GM12878 (cell line): ENCODE results near the gene CCN2. TPM values are rescaled to one million over a fixed set of nuclear protein-coding genes. Genes with fewer than 3 reads are reported as not detected.
"Not testable (repeated sequence)": the region's sequence is repeated elsewhere in the genome, so short reads cannot be mapped to it uniquely, and the experiment has no call there.

Experiments used
- ATAC-seq: fragments of 200-7000 bp; cut with Tn5 transposase; 3 replicates; pipeline ENCODE4 v1.9.1; 2020; ENCODE audit warnings: mild to moderate bottlenecking, moderate library complexity
- BruUV-seq: library from RNA; stranded (reverse); fragments of 400-500 nt; replicated peaks from 2 replicates; lab custom pipeline; 2021; lab: Mats Ljungman, UMichigan
- CTCF ChIA-PET: fragments of 300-600 bp; sonication (Branson Sonifier 250); formaldehyde crosslinking; extraction: SDS; loops from one replicate; lab custom pipeline; 2021; ENCODE audit warnings: inconsistent platforms; lab: Yijun Ruan, JAX
- POLR2A ChIA-PET: fragments of 350-600 bp; formaldehyde crosslinking; extraction: SDS; loops from one replicate; lab custom pipeline; 2021; ENCODE audit warnings: inconsistent platforms; lab: Charles Lee
- RAD21 ChIA-PET: fragments of 300-600 bp; sonication (Branson Sonifier 250); formaldehyde crosslinking; loops from one replicate; lab custom pipeline; 2023; ENCODE audit warnings: antibody characterized with exemption; ENCODE audit not compliant: unreplicated experiment; lab: Charles Lee
- SMC1A ChIA-PET: fragments of 300-600 bp; sonication (Branson Sonifier 250); formaldehyde crosslinking; loops from one replicate; lab custom pipeline; 2023; ENCODE audit not compliant: unreplicated experiment, uncharacterized antibody; lab: Charles Lee
- DNase-seq: peaks from one replicate; pipeline ENCODE4 v3.0.0-alpha.2; 2011; ENCODE audit warnings: low read depth, low spot score
- FAIRE-seq: peaks from 3 replicates; lab custom pipeline; 2011; peaks lifted over from hg19 to GRCh38; lab: Jason Lieb, UNC
- H2AFZ ChIP-seq: 2 replicates; pipeline ENCODE4 v1.6.0; 2011; ENCODE audit warnings: low read depth, low read length, control low read depth; ENCODE audit not compliant: control insufficient read depth
- H3K27ac ChIP-seq: 2 replicates; pipeline ENCODE4 v1.5.1; 2011; ENCODE audit warnings: control low read depth; ENCODE audit not compliant: control insufficient read depth, insufficient read depth
- H3K27me3 ChIP-seq, 2 experiments: replicated peaks in 1 of 2; 2 replicates each; pipeline versions ENCODE4 v1.6.0 to v1.6.1; 2011; ENCODE audit warnings: low read length in 1 of 2; ENCODE audit not compliant: control insufficient read depth in 2 of 2, insufficient read depth in 2 of 2
- H3K36me3 ChIP-seq, 2 experiments: 2 replicates each; pipeline ENCODE4 v1.5.1; 2011; ENCODE audit warnings: low read length in 1 of 2; ENCODE audit not compliant: control insufficient read depth in 2 of 2, insufficient read depth in 2 of 2
- H3K4me1 ChIP-seq: 2 replicates; pipeline ENCODE4 v1.6.1; 2011; ENCODE audit warnings: mild to moderate bottlenecking, low read length, moderate library complexity, mixed read lengths; ENCODE audit not compliant: control insufficient read depth, insufficient read depth
- H3K4me2 ChIP-seq: 2 replicates; pipeline ENCODE4 v1.6.0; 2011; ENCODE audit warnings: control low read depth; ENCODE audit not compliant: control insufficient read depth, insufficient read depth
- H3K4me3 ChIP-seq: fragments of 200-600 bp; sonication (generic); 2 replicates; pipeline ENCODE4 v1.5.1; 2016
- H3K79me2 ChIP-seq: 2 replicates; pipeline ENCODE4 v1.6.0; 2011; ENCODE audit warnings: low read length; ENCODE audit not compliant: control insufficient read depth, insufficient read depth
- H3K9ac ChIP-seq: 2 replicates; pipeline ENCODE4 v1.8.0; 2011; ENCODE audit warnings: low read length, control low read depth, mixed read lengths; ENCODE audit not compliant: control insufficient read depth, insufficient read depth
- H3K9me3 ChIP-seq: replicated peaks from 3 replicates; pipeline ENCODE4 v1.5.1; 2011; ENCODE audit warnings: mild to moderate bottlenecking, low read length; ENCODE audit not compliant: control insufficient read depth, insufficient read depth
- H4K20me1 ChIP-seq: 2 replicates; pipeline ENCODE4 v1.6.0; 2011; ENCODE audit not compliant: control insufficient read depth, insufficient read depth
- ZNF622 ChIP-seq: fragments of 450-650 bp; IDR thresholded peaks from 2 replicates; pipeline ENCODE4 v1.6.1; 2017; ENCODE audit warnings: mild to moderate bottlenecking, inconsistent platforms
- WGBS: methylation state at CpG from one replicate; pipeline ENCODE4 v1.1.6; 2016; ENCODE audit warnings: low lambda C conversion rate; ENCODE audit not compliant: insufficient replicate concordance, insufficient coverage; ENCODE audit errors: missing lambda C conversion rate; 5-methylcytosine and 5-hydroxymethylcytosine counted together
- in situ Hi-C: fragments of 300-500 bp; cut with MboI; formaldehyde crosslinking; loops from 9 replicates; pipeline ENCODE4 v1.14.3; 2018; ENCODE audit warnings: mixed read lengths
- intact Hi-C: fragments of 100-400 bp; cut with micrococcal nuclease; formaldehyde crosslinking; loops from one replicate; pipeline ENCODE4 v1.14.2; 2022; ENCODE audit not compliant: unreplicated experiment
- polyA plus RNA-seq, 11 experiments: library from polyadenylated mRNA; depleted of rRNA in 4 of 11; unstranded in 6 of 11; stranded (reverse) in 5 of 11; fragments of >200 nt; fragmentation: Nextera tagmentation in 4 of 11; fragmentation: Illumina TruSeq in 1 of 11; extraction: Ambion mirVana in 4 of 11; extraction: Trizol in 1 of 11; gene quantifications; 1 replicate in 1 of 11; 2 replicates in 10 of 11; pipeline versions ENCODE4 v1.2.1 to v1.2.3, GENCODE V29; 2011 to 2016; ENCODE audit warnings: inconsistent platforms in 2 of 11, missing spikeins in 2 of 11, low read depth in 1 of 11
- total RNA-seq, 4 experiments: library from RNA; depleted of rRNA in 3 of 4; stranded (reverse); fragments of >200 nt in 3 of 4; fragmentation: Illumina TruSeq in 1 of 4; extraction: Trizol in 1 of 4; gene quantifications; 2 replicates each; pipeline versions ENCODE4 v1.2.1 to v1.2.3, GENCODE V29; 2013 to 2021

The CCN2 gene
- total and polyA plus RNA-seq, 10 of the 15 experiments (the other 5 are each of a cell fraction or from before 2014, with no cell fraction given) = 0.26 to 0.62 (median 0.44) TPM; not detected in 7

GRCh38 chr6:131916847-131917246 lies 34.3 kb downstream of the CCN2 start (continued):
- TF ChIP-seq ZNF622 = no peak

GRCh38 chr6:131916091-131916796 lies 34.9 kb downstream of the CCN2 start:
- DNase-seq, H3K9ac ChIP-seq, H3K36me3 ChIP-seq, FAIRE-seq, H3K4me3 ChIP-seq, BruUV-seq, H3K4me1 ChIP-seq, POLR2A ChIA-PET, H4K20me1 ChIP-seq, H3K9me3 ChIP-seq, ATAC-seq, H3K79me2 ChIP-seq, H2AFZ ChIP-seq, H3K27ac ChIP-seq, H3K27me3 ChIP-seq, H3K4me2 ChIP-seq: not testable (repeated sequence)
- in situ Hi-C loops (loop anchor here (5.0 to 10.0 kb wide), 3 partner anchors 221 to 566 kb away; no protein-coding TSS in a partner anchor), intact Hi-C loops (loop anchor here (5.0 to 10.0 kb wide), 2 partner anchors 246 to 569 kb away; no protein-coding TSS in a partner anchor)
- RAD21 ChIA-PET = interaction anchor here (1.9 to 2.2 kb wide), 2 partner anchors 301 to 364 kb away, joined by 5 to 11 read pairs; no protein-coding TSS in a partner anchor
- CTCF ChIA-PET = interaction anchor here (1.1 to 2.8 kb wide), 7 partner anchors 9 to 385 kb away, joined by 3 to 34 read pairs (median 9); no protein-coding TSS in a partner anchor
- SMC1A ChIA-PET = interaction anchor here (0.6 to 3.4 kb wide), 2 partner anchors 112 to 302 kb away, joined by 4 to 14 read pairs; no protein-coding TSS in a partner anchor
- WGBS = 54% methylated on average over 2 of the region's 2 CpGs
